Measurements from ENCODE around the gene PIGL. TPM values are rescaled to one million over a fixed set of nuclear protein-coding genes. Genes with fewer than 3 reads are reported as not detected.
A peak's percentile ranks its signal among the peaks of the same experiment; 100 is the strongest.

PIGL gene
- total RNA-seq, 1 donor from 2014 or later: 31.1 TPM

DNA sequence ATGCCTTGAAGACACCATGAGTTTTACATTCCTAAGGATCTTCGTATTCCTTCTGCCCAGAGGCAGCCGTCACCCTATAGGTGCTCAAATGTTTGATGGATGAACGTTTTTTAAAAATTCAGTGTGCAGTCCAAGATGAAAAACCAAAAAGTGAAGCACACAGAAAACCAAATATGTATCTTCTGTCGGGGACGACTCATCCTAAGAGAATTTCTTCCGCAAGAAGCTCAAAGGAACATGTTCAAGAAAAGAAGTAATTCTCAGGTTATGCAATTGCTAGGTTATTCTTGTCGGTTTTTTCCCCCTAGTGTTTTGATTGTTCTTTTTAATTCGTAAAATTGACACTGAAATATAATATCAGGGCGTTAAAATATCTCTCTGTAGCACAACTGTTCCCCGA is 134.8 kb downstream of the PIGL start:
- Mint-ChIP-seq H3K27ac (ENCODE audit: unreplicated experiment) (peak overlapping the region; percentile 100), H3K4me3 (peak overlapping the region; percentile 99), H3K36me3 (ENCODE audit: low read depth) (peaks cover 18% of the 10 kb centered on the region), H3K4me1 (peaks cover 56% of the 10 kb centered on the region), H3K27me3 (ENCODE audit: low read depth) (no peaks in the 10 kb centered on the region), H3K9me3 (no peaks in the 10 kb centered on the region)
- TF ChIP-seq, protein P1, sequence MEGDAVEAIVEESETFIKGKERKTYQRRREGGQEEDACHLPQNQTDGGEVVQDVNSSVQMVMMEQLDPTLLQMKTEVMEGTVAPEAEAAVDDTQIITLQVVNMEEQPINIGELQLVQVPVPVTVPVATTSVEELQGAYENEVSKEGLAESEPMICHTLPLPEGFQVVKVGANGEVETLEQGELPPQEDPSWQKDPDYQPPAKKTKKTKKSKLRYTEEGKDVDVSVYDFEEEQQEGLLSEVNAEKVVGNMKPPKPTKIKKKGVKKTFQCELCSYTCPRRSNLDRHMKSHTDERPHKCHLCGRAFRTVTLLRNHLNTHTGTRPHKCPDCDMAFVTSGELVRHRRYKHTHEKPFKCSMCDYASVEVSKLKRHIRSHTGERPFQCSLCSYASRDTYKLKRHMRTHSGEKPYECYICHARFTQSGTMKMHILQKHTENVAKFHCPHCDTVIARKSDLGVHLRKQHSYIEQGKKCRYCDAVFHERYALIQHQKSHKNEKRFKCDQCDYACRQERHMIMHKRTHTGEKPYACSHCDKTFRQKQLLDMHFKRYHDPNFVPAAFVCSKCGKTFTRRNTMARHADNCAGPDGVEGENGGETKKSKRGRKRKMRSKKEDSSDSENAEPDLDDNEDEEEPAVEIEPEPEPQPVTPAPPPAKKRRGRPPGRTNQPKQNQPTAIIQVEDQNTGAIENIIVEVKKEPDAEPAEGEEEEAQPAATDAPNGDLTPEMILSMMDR (conservative IDR thresholded peaks at IDR 0.05): no peak
- DNase-seq (ENCODE audit: low read depth, low spot score): no peak

DNA sequence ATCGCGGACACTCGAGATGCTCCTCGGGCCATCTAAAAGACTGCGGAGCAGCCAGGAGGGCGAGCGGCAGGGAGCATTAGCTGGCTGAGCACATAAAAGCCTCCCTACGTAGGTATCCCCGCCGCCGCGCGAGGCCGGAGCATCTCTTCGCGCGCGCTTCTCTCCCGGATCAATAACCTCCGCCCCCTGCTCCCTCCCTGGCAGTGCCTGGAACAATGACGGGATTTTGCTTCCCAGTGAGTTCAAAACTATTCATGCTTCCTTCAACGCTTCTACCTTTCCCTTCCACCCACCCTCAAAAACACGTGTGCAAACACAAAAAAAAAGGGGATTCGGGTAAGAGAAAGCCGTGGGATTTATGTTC is 135.3 kb downstream of the PIGL start:
- Mint-ChIP-seq H3K4me3 (peak overlapping the region; percentile 99), H3K27me3 (ENCODE audit: low read depth) (no peaks in the 10 kb centered on the region), H3K36me3 (ENCODE audit: low read depth) (peaks cover 14% of the 10 kb centered on the region), H3K9me3 (no peaks in the 10 kb centered on the region), H3K27ac (ENCODE audit: unreplicated experiment) (peak overlapping the region; percentile 100), H3K4me1 (peaks cover 56% of the 10 kb centered on the region)
- TF ChIP-seq, protein P1 (conservative IDR thresholded peaks at IDR 0.05): no peak
- no peak for DNase-seq (ENCODE audit: low read depth, low spot score)

DNA sequence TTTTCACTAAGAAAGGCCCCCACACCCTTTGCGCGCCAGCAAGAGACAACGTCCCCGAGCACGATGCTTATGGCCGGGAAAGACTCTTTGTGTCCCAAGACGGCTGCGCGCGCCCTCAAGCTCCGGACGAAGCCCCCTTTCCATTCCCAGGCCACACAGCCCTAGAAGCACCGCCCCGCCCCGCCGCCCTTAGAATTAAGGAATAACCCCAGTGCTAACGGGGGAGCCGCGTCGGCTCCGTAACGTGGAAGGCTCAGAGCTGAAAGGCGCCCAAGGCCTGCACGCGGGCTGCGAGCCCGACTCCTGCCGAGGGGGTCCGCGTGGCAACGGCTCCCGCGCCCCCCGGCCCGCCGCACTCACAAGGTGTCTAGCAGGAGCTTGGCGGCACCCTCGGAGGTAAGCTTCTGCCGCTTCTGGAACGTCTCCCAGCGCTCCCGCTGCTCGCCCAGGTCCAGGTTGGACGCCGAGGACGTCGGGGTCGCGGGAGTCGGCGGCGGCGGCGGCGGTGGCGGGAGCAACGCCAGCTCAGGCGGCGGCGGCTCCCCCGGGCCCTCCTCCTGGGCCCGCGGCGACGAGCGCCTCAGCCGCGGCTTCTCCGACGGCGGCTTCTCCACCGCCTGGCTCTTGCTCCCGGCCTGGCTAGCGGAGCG is 135.8 kb downstream of the PIGL start:
- H3K9me3 Mint-ChIP-seq: no peaks in the 10 kb centered on the region
- H3K4me3 Mint-ChIP-seq: peak overlapping the region; percentile 99
- no peaks in the 10 kb centered on the region for H3K27me3 Mint-ChIP-seq (ENCODE audit: low read depth)
- TF ChIP-seq, protein P1 (conservative IDR thresholded peaks at IDR 0.05): no peak
- peak overlapping the region; percentile 100 for H3K27ac Mint-ChIP-seq (ENCODE audit: unreplicated experiment)
- peaks cover 11% of the 10 kb centered on the region for H3K36me3 Mint-ChIP-seq (ENCODE audit: low read depth)
- peaks cover 52% of the 10 kb centered on the region for H3K4me1 Mint-ChIP-seq
- DNase-seq (ENCODE audit: low read depth, low spot score): peak; percentile 66

DNA sequence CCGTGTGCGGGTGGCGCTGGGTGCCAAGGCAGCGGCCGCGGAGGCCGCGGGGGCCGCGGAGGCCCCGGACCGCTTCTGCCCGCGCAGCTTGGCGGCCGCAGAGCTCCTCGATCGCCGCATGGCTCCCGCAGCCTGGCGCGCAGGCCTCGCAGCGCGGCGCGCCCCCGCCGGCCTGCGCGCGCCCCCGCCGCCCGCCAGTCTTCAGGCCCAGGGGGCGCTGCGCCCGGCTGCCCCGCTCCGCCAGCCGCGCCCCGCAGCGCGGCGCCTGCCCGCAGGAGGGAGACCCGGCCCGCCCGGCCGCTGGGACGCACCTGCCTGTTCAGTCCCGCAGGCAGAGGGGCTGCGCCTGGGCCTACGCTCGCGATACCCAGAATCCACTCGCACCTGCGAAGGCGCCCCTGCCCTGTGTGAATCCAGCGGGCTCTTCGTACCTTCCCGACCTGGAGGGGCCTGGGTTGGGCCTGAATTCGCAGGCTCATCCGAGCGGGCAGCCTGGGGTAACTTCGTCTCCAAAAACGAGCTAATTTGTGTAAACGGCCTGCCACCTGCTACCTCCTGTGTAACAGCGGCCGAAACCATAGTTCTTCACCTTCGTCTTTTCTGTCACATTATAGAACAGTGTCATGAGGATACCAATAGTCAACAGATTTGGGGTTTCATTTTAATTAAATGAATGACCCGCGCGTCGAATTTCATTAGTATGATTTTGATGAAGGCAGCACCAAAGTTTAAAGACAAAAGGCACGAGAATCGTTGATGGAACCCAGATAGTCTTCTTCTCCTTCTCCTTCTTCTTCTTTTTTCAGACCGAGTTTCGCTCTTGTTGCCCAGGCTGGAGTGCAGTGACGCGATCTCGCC is 136.5 kb downstream of the PIGL start, which contains the start of gene CENPV:
Gene CENPV, minus strand, starts transcription at position 153 of the 858 bp plus-strand sequence. Its CDS starts 33 bp downstream, at position 120.
- peak within 1 kb of the TSS; percentile 100 for H3K27ac Mint-ChIP-seq (ENCODE audit: unreplicated experiment)
- H3K27me3 Mint-ChIP-seq (ENCODE audit: low read depth): no peaks in the 10 kb centered on the region
- TF ChIP-seq, protein P1 (conservative IDR thresholded peaks at IDR 0.05): peak; percentile 32
- peaks cover 49% of the 10 kb centered on the region for H3K4me1 Mint-ChIP-seq
- H3K9me3 Mint-ChIP-seq: no peaks in the 10 kb centered on the region
- peak; percentile 58 for DNase-seq (ENCODE audit: low read depth, low spot score)
- peak within 1 kb of the TSS; percentile 99 for H3K4me3 Mint-ChIP-seq
- peaks cover 11% of the 10 kb centered on the region for H3K36me3 Mint-ChIP-seq (ENCODE audit: low read depth)

DNA sequence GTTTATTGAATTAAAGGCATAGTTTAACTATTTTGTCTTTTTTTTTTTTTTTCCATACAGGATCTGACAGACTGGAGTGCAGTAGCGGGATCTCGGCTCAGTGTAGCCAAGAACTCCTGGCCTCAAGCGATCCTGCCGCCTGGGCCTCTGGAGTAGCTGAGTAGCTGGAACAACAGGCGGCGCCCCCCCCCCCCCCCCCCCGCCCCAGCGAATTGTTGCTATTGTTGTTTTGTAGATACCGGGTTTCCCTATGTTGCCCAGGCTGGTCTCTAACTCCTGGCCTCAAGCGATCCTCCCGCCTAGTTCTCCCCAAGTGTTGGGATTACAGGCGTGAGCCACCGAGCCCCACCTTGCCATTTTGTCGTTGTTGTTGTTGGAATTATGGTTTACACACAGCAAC is 137.6 kb downstream of the PIGL start:
- Mint-ChIP-seq H3K9me3 (no peaks in the 10 kb centered on the region), H3K4me1 (peaks cover 39% of the 10 kb centered on the region), H3K27ac (ENCODE audit: unreplicated experiment) (no peak overlapping the region), H3K36me3 (ENCODE audit: low read depth) (peaks cover 11% of the 10 kb centered on the region), H3K27me3 (ENCODE audit: low read depth) (no peaks in the 10 kb centered on the region), H3K4me3 (peak overlapping the region; percentile 90)
- TF ChIP-seq, protein P1 (conservative IDR thresholded peaks at IDR 0.05): no peak
- DNase-seq (ENCODE audit: low read depth, low spot score): no peak

Data from neural crest cell (in vitro differentiated cells).